GM23338 (cell line): ENCODE data around the gene FRAS1. TPM values are rescaled to one million over a fixed set of nuclear protein-coding genes. Genes with fewer than 3 reads are reported as not detected.

Experiments used
- ATAC-seq: fragments of 200-7000 bp; cut with Tn5 transposase; 3 replicates; pipeline ENCODE4 v1.9.1; 2020
- DNase-seq: peaks from one replicate; pipeline ENCODE4 v3.0.0-alpha.2; 2015; ENCODE audit warnings: low spot score
- H2AFZ ChIP-seq: fragments of 200-600 bp; sonication (generic); 2 replicates; pipeline ENCODE4 v1.8.0; 2016; ENCODE audit warnings: antibody characterized with exemption, mild to moderate bottlenecking, moderate library complexity
- H3F3A ChIP-seq: fragments of 200-600 bp; sonication (generic); replicated peaks from 2 replicates; pipeline ENCODE4 v1.8.0; 2017; ENCODE audit warnings: antibody characterized with exemption, mixed run types, low read depth
- H3K27ac ChIP-seq: fragments of 200-600 bp; sonication (generic); 2 replicates; pipeline ENCODE4 v1.6.1; 2016; ENCODE audit warnings: low read depth
- H3K27me3 ChIP-seq: fragments of 200-600 bp; sonication (generic); 2 replicates; pipeline ENCODE4 v1.8.0; 2016; ENCODE audit warnings: mild to moderate bottlenecking, mixed run types, moderate library complexity; ENCODE audit not compliant: insufficient read depth
- H3K36me3 ChIP-seq: fragments of 200-600 bp; sonication (generic); 2 replicates; pipeline ENCODE4 v1.8.0; 2016; ENCODE audit warnings: mild to moderate bottlenecking; ENCODE audit not compliant: insufficient read depth
- H3K4me1 ChIP-seq: fragments of 200-600 bp; sonication (generic); 2 replicates; pipeline ENCODE4 v1.8.0; 2016; ENCODE audit warnings: mild to moderate bottlenecking, moderate library complexity; ENCODE audit not compliant: insufficient read depth
- H3K4me2 ChIP-seq: fragments of 200-600 bp; sonication (generic); 2 replicates; pipeline ENCODE4 v1.7.1; 2017; ENCODE audit warnings: mixed run types
- H3K4me3 ChIP-seq: fragments of 200-600 bp; sonication (generic); 2 replicates; pipeline ENCODE4 v1.6.1; 2016; ENCODE audit warnings: mixed run types
- H3K79me2 ChIP-seq: fragments of 200-600 bp; sonication (generic); replicated peaks from 2 replicates; pipeline ENCODE4 v1.8.0; 2017; ENCODE audit warnings: mild to moderate bottlenecking; ENCODE audit not compliant: insufficient read depth
- H3K9me2 ChIP-seq: fragments of 200-600 bp; sonication (generic); 2 replicates; pipeline ENCODE4 v1.8.0; 2017; ENCODE audit not compliant: insufficient read depth
- H4K20me1 ChIP-seq: fragments of 200-600 bp; sonication (generic); replicated peaks from 2 replicates; pipeline ENCODE4 v1.8.0; 2017; ENCODE audit warnings: mild to moderate bottlenecking; ENCODE audit not compliant: insufficient read depth
- H3K27ac Mint-ChIP-seq: 2 replicates; pipeline ENCODE4 v1.8.0; 2020; ENCODE audit warnings: inconsistent platforms, mild to moderate bottlenecking, moderate library complexity, mixed read lengths
- H3K27me3 Mint-ChIP-seq: 3 replicates; pipeline ENCODE4 v1.8.0; 2022; ENCODE audit warnings: low read depth, mild to moderate bottlenecking, moderate library complexity, mixed read lengths, inconsistent platforms; ENCODE audit not compliant: insufficient read depth, poor library complexity
- H3K36me3 Mint-ChIP-seq: 3 replicates; pipeline ENCODE4 v1.8.0; 2021; ENCODE audit warnings: low read depth, mild to moderate bottlenecking, inconsistent platforms, moderate library complexity, mixed read lengths
- H3K4me1 Mint-ChIP-seq: 3 replicates; pipeline ENCODE4 v1.8.0; 2020; ENCODE audit warnings: mild to moderate bottlenecking, inconsistent platforms, mixed read lengths
- H3K4me3 Mint-ChIP-seq: 3 replicates; pipeline ENCODE4 v1.8.0; 2021; ENCODE audit warnings: moderate library complexity, mild to moderate bottlenecking, inconsistent platforms, mixed read lengths
- H3K9me3 Mint-ChIP-seq: 3 replicates; pipeline ENCODE4 v1.8.0; 2020; ENCODE audit warnings: moderate library complexity, mild to moderate bottlenecking, inconsistent platforms, mixed read lengths
- EZH2 ChIP-seq: fragments of 200-600 bp; sonication (generic); IDR thresholded peaks from one replicate; pipeline ENCODE4 v1.8.0; 2017; ENCODE audit warnings: antibody characterized with exemption, mild to moderate bottlenecking, low read depth; ENCODE audit not compliant: unreplicated experiment
- JUNB ChIP-seq: IDR thresholded peaks from one replicate; pipeline ENCODE4 v1.6.1; 2016; ENCODE audit warnings: antibody characterized with exemption; ENCODE audit not compliant: unreplicated experiment
- POLR2AphosphoS5 ChIP-seq: IDR thresholded peaks from 2 replicates; pipeline ENCODE4 v1.6.1; 2016; ENCODE audit warnings: antibody characterized with exemption, low read depth
- STAT1 ChIP-seq: IDR thresholded peaks from one replicate; pipeline ENCODE4 v1.6.1; 2016; ENCODE audit warnings: antibody characterized with exemption; ENCODE audit not compliant: unreplicated experiment
- polyA plus RNA-seq: library from polyadenylated mRNA; unstranded; fragments of >200 nt; fragmentation: Nextera tagmentation; extraction: Ambion mirVana; gene quantifications from 2 replicates; pipeline ENCODE4 v1.2.1, GENCODE V29; 2016
- total RNA-seq: library from RNA; depleted of rRNA; stranded (reverse); fragments of >200 nt; shearing (Covaris generic); gene quantifications from 2 replicates; pipeline ENCODE4 v1.2.3, GENCODE V29; 2014
- TF ChIP-seq, protein P1 (sequence below), 2 experiments: fragments of 200-600 bp in 1 of 2; sonication (generic) in 1 of 2; conservative IDR thresholded peaks; 2 replicates each; pipeline versions ENCODE4 v1.5.1 to v1.6.1; 2016 to 2017; ENCODE audit warnings: antibody characterized with exemption in 2 of 2, low read depth in 2 of 2, mild to moderate bottlenecking in 2 of 2, moderate library complexity in 1 of 2

The FRAS1 gene
- total and polyA plus RNA-seq, 2 experiments from 2014 or later, result 12.4 to 108 TPM

DNA sequence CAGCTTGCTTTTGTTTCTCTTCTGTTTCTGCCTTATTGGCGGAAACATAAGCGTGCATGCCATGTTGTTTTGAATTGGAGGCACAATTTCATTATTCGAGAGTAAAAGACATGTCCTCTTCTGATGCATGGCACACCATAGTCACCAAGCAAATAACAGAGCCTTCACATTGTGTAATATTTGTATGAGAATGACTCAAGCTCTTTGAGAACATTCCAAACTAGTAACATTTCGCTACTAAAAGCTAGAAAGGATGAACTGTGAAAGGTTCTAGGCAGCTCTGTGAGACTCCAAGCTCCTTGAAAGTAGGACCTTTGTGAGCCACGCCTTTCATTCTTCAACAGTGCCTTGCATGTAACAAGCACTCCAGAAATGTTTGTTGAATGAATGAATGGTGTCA is 485.2 kb downstream of the FRAS1 start:
- H3K9me2 ChIP-seq, result no peaks in the 10 kb centered on the region
- H3F3A ChIP-seq, result no peaks in the 10 kb centered on the region
- no peak overlapping the region for H2AFZ ChIP-seq
- ATAC-seq (no peak), DNase-seq (no peak)
- Mint-ChIP-seq H3K4me3 (no peak overlapping the region), H3K36me3 (peaks cover 23% of the 10 kb centered on the region), H3K27ac (no peak overlapping the region), H3K9me3 (peaks cover 6% of the 10 kb centered on the region; the same call in 2 of the 3 replicates), H3K27me3 (peaks cover 2% of the 10 kb centered on the region), H3K4me1 (no peaks in the 10 kb centered on the region)
- H3K4me1 ChIP-seq, result no peaks in the 10 kb centered on the region
- H3K36me3 ChIP-seq, result no peaks in the 10 kb centered on the region
- no peak overlapping the region for H3K27ac ChIP-seq
- H3K4me2 ChIP-seq, result no peak overlapping the region
- H4K20me1 ChIP-seq, result no peaks in the 10 kb centered on the region
- no peaks in the 10 kb centered on the region for H3K79me2 ChIP-seq
- H3K4me3 ChIP-seq, result no peak overlapping the region
- TF ChIP-seq, protein P1, sequence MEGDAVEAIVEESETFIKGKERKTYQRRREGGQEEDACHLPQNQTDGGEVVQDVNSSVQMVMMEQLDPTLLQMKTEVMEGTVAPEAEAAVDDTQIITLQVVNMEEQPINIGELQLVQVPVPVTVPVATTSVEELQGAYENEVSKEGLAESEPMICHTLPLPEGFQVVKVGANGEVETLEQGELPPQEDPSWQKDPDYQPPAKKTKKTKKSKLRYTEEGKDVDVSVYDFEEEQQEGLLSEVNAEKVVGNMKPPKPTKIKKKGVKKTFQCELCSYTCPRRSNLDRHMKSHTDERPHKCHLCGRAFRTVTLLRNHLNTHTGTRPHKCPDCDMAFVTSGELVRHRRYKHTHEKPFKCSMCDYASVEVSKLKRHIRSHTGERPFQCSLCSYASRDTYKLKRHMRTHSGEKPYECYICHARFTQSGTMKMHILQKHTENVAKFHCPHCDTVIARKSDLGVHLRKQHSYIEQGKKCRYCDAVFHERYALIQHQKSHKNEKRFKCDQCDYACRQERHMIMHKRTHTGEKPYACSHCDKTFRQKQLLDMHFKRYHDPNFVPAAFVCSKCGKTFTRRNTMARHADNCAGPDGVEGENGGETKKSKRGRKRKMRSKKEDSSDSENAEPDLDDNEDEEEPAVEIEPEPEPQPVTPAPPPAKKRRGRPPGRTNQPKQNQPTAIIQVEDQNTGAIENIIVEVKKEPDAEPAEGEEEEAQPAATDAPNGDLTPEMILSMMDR (conservative IDR thresholded peaks at IDR 0.05; ENCODE audit: low read depth in 2 of 2), result no peak
- TF ChIP-seq STAT1 (no peak), JUNB (no peak)
- H3K27me3 ChIP-seq, result no peaks in the 10 kb centered on the region

DNA sequence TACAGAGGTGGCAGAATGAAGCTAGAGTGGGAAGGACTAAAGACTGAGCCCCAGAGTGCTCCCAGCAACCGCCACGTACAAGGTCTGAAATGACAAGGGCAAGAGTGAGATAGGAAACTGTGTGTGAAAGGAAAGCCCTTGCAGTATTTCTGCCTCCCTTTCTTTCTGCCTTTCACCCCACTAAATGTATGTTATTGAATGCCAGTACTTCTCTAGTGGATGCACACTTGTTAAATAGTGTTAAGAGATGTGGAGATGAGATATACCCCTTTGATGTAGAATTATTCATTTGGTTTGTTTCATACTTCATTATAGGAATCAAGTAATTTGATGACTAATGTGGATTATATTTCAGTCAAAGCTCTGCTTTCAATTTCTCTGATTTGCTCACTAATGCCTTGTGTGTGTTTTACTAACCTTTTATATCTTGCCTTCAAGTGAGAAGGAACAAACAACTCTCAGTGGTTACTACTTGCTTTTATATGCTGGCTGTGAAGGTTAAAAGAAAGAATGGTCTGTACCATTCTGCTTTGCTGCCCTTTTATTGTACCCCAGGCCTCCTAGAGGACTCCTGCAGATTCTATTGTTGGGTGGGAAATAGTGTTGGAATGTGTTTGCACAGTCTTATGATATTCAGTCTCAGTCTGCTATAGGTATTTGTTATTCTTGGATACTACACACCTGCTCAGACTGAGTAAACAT is 486.5 kb downstream of the FRAS1 start:
- ATAC-seq, result no peak
- Mint-ChIP-seq H3K9me3 (peaks cover 12% of the 10 kb centered on the region; the same call in 2 of the 3 replicates), H3K36me3 (peaks cover 19% of the 10 kb centered on the region), H3K4me3 (no peak overlapping the region), H3K4me1 (no peaks in the 10 kb centered on the region), H3K27me3 (peaks cover 2% of the 10 kb centered on the region), H3K27ac (no peak overlapping the region)
- Histone ChIP-seq H3K9me2 (no peaks in the 10 kb centered on the region), H3F3A (no peaks in the 10 kb centered on the region), H4K20me1 (no peaks in the 10 kb centered on the region), H3K27me3 (no peaks in the 10 kb centered on the region), H3K27ac (no peak overlapping the region), H3K4me2 (no peak overlapping the region), H3K36me3 (no peaks in the 10 kb centered on the region), H3K4me1 (no peaks in the 10 kb centered on the region), H3K4me3 (no peak overlapping the region), H3K79me2 (no peaks in the 10 kb centered on the region), H2AFZ (no peak overlapping the region)
- no peak for DNase-seq
- TF ChIP-seq STAT1, result no peak
- TF ChIP-seq POLR2AphosphoS5, result no peak
- no peak for TF ChIP-seq JUNB
- no peak for TF ChIP-seq EZH2
- TF ChIP-seq, protein P1 (conservative IDR thresholded peaks at IDR 0.05; ENCODE audit: low read depth in 2 of 2), result no peak
